Stimulated activated CD4-positive, alpha-beta T cell treated with anti-CD3 and anti-CD28 coated beads, Interleukin-4, amount 100 ng/mL, for 24 hours (primary cell): ENCODE data around the gene USP46.

ENCODE experiments used
- DNase-seq: peaks from one replicate; pipeline ENCODE4 v3.0.0-alpha.2; 2020

The USP46 gene

GRCh38 chr4:52568351-52568750 is 90.8 kb downstream of the USP46 start:
- DNase-seq, result no peak

- no peak for DNase-seq
Measured at GRCh38 chr4:52566136-52567031, 92.7 kb downstream of the USP46 start.

DNA sequence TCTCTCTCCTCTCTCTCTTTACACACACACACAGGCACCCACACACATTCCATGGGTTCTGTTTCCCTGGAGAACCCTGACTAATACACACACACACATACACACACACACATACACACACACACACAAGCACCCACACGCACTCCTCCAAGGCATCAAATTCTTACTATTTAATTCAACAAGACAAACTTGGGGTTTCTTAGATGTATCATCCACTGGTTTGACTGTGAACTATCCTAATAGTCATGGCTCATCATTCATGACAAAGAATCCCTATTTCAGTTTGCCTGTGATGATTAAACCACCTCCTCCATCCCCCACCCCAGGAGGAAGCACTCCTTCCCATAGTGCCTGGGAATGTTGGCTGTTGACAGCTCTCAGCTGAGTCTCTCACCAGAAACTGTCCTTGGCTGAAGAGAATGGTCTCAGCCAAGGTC is 98.2 kb downstream of the USP46 start:
- DNase-seq, result no peak

DNA sequence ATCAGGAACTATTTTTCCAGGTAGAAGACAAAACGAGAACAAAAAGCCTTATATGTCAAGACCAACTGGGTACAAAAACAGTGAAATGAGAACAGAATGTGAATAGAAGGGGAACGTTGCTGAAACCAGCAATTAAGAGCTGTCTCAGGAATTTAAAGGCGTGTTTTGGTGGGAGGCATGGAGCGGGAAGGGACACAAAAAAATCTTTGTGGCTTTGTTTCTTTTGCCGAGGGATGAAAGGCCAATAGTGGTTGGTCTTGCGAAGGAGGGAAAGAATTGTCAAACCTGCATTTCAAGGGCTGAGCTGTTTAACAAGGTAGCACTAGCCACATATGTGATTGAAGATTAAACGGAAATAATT is 103.8 kb downstream of the USP46 start:
- DNase-seq, result no peak

- DNase-seq, result no peak
Measured at GRCh38 chr4:52554612-52555355, 104.3 kb downstream of the USP46 start.

GRCh38 chr4:52552778-52553177 is 106.3 kb downstream of the USP46 start:
- no peak for DNase-seq

GRCh38 chr4:52551487-52551886 is 107.6 kb downstream of the USP46 start:
- DNase-seq, result no peak

- no peak for DNase-seq
Measured at GRCh38 chr4:52550186-52550585, 108.9 kb downstream of the USP46 start.

DNA sequence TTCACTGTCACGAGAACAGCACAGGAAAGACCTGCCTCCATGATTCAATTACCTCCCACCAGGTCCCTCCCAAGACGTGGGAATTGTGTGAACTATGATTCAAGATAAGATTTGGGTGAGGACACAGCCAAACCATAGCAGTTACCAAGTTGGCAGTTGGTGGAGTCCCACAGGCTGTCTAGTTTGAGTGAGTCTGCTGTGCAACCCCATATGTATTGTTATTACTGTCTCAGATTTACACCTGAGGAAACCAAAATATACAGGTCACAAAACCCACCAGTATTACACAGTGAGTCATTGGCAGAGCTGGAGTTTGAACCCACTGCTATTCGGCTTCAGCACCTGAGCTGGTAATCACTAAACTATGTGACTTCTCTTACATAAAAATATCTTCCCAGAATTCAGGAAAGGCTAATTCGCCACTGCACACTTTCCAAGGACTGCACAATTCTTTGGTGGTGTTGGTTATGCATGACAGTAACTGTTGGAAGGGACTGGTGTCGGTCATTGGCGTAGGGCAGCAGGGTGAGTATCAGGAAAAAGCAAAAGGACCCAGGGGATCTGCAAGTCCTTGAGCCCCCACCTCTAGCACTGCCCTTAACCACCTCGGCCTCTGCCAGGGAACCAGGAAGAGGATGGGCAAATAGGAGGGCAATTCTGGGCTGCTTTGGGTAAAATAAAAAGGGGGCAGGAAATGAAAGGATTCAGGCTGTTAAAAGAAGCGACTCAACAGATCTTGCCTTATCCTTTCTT is 110.1 kb downstream of the USP46 start:
- DNase-seq, result no peak

GRCh38 chr4:52546449-52546848 is 112.7 kb downstream of the USP46 start:
- no peak for DNase-seq

GRCh38 chr4:52545099-52546069 is 113.7 kb downstream of the USP46 start:
- peak; percentile 60 for DNase-seq
